Measurements from ENCODE around the gene SIRPD.

The SIRPD gene

DNA sequence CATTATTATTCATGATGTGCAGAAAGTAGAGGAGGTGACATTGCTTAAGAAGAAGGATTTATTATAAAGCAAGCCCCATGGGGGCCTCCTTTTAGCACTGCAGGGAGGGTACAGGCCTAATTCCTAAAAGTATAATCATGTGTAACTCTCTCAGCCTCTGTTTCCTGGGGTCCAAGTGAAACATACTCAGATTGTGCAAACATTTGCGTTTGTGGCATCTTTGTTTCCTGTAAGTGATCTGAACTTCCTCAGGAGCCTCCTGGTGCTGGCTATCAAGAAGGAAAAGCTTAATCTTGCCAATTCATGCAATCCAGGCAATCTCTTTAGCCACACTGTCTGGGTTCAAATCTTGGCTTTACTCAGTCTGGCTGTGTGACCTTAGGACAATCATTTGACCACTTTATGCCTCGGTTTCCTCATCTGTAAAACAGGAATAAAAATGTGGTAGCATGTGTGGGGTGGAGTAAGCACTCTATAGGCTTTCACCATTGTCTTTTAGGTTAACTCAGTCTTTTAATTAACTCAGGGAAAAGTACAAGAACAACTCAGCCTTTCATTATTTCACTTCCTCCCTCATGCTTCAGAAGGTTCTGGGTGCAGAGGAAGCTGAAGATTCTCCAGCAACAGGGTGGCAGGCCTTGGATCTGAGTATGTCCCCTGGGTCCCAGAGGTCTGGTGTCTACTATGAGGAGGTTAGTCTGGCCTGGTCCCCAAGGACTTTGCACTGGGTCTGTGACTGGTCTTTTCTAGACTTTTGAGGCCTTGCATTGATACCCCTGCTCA, 65.5 kb downstream of the SIRPD start:
- DNase-seq: no peak

GRCh38 chr20:1491281-1491840, 66.1 kb downstream of the SIRPD start, which contains the start of gene SIRPB2:
Gene SIRPB2 (minus strand): TSS chr20:1491420. CDS start chr20:1491359, 61 bp downstream.
- DNase-seq: no peak

DNA sequence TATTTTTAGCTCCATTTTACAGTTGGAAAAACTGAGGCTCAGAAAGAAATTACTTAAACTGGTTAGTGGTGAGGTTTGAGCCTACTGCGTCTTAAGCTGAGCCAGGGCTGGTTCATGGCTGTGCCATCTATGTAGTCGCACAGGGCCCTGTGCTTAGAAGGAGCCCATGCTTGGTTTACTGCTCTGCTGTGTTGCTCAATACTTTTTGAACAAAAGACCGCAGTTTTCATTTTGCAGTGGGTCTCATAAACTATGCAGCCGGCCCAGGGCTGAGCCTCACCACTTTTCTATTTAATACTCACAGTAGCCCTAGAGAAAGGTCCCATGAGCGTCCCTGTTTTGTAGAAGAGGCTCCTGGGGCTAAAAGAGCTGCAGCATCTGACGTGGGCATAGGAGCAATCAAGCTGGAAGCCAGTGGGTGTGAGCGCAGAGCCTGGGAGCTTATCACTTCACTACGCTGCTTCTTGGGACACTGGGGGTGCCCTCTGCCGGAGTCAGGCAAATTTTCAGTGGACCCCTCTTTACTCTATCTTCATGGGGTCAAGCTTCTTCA, 66.8 kb downstream of the SIRPD start:
- no peak for DNase-seq

DNA sequence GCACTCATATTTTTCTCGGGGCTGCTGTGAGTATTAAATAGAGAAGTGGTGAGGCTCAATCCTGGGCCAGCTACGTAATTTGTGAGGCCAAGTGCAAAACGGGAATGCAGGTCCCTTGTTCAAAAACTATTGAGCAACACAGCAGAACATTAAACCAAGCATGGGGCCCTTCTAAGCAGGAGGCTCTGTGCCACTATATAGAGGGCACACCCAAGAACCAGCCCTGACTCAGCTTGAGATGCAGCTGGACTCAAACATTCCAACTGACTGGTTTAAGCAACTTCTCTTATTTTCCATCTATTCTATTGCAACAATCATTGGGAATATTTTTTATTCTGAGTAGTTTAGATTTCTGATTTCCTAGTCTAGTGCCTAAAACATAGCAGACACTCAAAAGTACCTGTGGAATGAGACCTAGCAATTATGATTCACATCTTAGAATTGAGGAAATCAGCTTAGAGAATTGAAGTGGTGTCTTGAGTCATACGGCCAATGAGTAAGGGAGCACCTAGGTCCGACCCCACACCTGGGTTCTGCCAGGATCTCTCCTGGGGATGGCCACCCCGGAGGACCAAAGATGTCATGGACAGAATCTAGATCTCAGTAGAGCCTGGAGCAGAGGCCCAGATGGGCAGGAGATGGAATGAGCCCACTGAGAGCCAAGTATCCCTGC, 67.6 kb downstream of the SIRPD start:
- DNase-seq: no peak

GRCh38 chr20:1489325-1489724, 68.2 kb downstream of the SIRPD start:
- DNase-seq: no peak

DNA sequence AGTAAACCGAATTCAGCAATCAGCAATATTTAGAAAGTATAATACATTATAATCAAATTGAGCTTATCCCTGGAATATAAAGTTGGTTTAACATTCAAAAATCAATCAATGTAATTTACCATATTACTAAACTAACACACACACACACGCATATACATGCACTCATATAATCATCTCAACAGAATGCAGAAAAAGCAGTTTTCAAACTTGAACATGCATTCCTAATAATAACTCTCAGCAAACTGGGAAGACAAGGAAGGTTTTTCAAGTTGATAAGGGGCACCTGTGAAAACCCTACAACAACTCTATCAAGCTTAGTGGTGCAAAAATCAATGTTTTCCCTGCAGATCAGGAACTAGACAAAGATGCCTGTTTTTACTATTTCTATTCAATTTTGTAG, 70.9 kb downstream of the SIRPD start:
- DNase-seq: no peak

- peak; percentile 100 for DNase-seq
Measured at GRCh38 chr20:1484438-1485116, 72.9 kb downstream of the SIRPD start.
